C4-2B (cell line): ENCODE measurements around the gene ADARB2.

Experiments used
- H3K27ac ChIP-seq: fragments of 450-650 bp; 2 replicates; pipeline ENCODE4 v1.5.1; 2017
- CTCF ChIP-seq: fragments of 450-650 bp; conservative IDR thresholded peaks from 2 replicates; pipeline ENCODE4 v1.5.1; 2017; ENCODE audit warnings: mild to moderate bottlenecking
- ZFX ChIP-seq: fragments of 450-650 bp; IDR thresholded peaks from 2 replicates; pipeline ENCODE4 v1.6.1; 2017

Gene ADARB2

GRCh38 chr10:1408651-1409367, 328.5 kb downstream of the ADARB2 start:
- H3K27ac ChIP-seq = no peak overlapping the region
- TF ChIP-seq ZFX (no peak), CTCF (no peak)

- no peak overlapping the region for H3K27ac ChIP-seq
- TF ChIP-seq ZFX (no peak), CTCF (no peak)
These were observed 330.1 kb downstream of the ADARB2 start for GRCh38 chr10:1406967-1407945.

- TF ChIP-seq CTCF (no peak), ZFX (no peak)
- no peak overlapping the region for H3K27ac ChIP-seq
These were observed 331.0 kb downstream of the ADARB2 start for GRCh38 chr10:1406132-1406966.

GRCh38 chr10:1404323-1405260, 332.7 kb downstream of the ADARB2 start:
- H3K27ac ChIP-seq = no peak overlapping the region
- TF ChIP-seq ZFX (no peak), CTCF (no peak)

DNA sequence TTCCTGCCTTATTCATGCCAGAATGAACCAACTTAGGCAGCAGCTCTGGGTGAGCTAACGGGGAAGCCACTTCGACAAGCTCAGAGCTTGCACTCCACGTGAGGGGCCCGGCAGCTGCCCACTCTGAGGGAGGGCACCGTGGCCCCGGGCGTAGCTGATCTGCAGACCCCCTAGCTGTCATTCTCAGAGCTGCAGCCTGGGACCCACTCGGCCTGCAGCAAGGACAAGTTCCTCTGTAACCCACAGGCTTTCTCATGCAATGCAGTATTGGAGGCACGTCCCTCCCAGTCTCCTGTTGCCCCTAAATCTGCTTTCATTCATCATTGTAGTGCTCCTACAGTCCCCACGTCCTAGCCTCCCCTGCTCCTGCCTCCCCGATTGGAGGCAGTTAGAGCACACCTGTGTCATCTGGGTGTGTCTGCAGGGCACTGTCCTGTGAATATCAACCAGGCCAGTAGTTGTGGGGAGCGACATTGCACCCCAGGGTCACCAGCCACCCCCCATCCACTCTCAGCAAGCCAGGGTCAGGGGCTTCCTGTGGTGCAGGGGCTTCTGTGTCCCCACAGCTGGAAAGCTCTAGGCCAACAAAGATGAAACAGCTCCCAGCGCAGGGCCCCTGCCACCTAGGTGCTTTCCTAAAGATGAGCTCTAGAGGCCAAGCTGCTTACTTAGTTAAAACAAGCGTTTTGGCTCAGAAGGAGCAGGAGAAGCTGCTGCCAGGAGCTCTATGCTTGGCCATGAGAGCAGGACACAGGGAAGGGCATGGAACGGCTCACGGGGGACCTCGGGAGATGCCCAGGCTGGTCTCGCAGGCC, 333.6 kb downstream of the ADARB2 start:
- H3K27ac ChIP-seq = no peak overlapping the region
- no peak for TF ChIP-seq CTCF
- no peak for TF ChIP-seq ZFX
